B cell (primary cell): ENCODE results near the gene TTC38. TPM values are rescaled to one million over a fixed set of nuclear protein-coding genes. Genes with fewer than 3 reads are reported as not detected.

Experiments used
- ATAC-seq: fragments of 200-7000 bp; cut with Tn5 transposase; one replicate; pipeline ENCODE4 v1.10.0; 2021; ENCODE audit warnings: low read depth, mild to moderate bottlenecking, moderate number of reproducible peaks, moderate library complexity
- CTCF ChIA-PET: fragments of 350-600 bp; sonication (Branson Sonifier 250); formaldehyde crosslinking; loops from one replicate; lab custom pipeline; 2021; ENCODE audit warnings: antibody characterized with exemption, inconsistent platforms; lab: Charles Lee
- POLR2A ChIA-PET: fragments of 350-600 bp; sonication (Branson Sonifier 250); formaldehyde crosslinking; loops from one replicate; lab custom pipeline; 2021; ENCODE audit warnings: antibody characterized with exemption; lab: Charles Lee
- DNase-seq: peaks from one replicate; pipeline ENCODE4 v3.0.0; 2013
- H2AFZ ChIP-seq: 2 replicates; pipeline ENCODE4 v1.6.1; 2012; ENCODE audit warnings: mild to moderate bottlenecking, low read depth, low read length; ENCODE audit not compliant: insufficient read depth, poor library complexity, severe bottlenecking
- H3K27ac ChIP-seq, 2 donors: 1 replicate in 1 of 2; 2 replicates in 1 of 2; pipeline ENCODE4 v1.5.1; 2012 to 2013; ENCODE audit warnings: low read length in 2 of 2, mild to moderate bottlenecking in 2 of 2, moderate library complexity in 1 of 2
- H3K27me3 ChIP-seq, 4 experiments: fragments of 200-600 bp in 1 of 4; sonication (generic) in 1 of 4; replicated peaks in 1 of 4; 1 replicate in 2 of 4; 2 replicates in 2 of 4; pipeline versions ENCODE4 v1.6.1 to v1.7.0; 2013 to 2016; ENCODE audit warnings: low read length in 3 of 4, mild to moderate bottlenecking in 2 of 4, mixed read lengths in 1 of 4, moderate library complexity in 1 of 4; ENCODE audit not compliant: insufficient read depth in 4 of 4, control insufficient read depth in 3 of 4; ENCODE audit errors: control extremely low read depth in 1 of 4
- H3K36me3 ChIP-seq, 2 experiments: replicated peaks in 1 of 2; 1 replicate in 1 of 2; 2 replicates in 1 of 2; pipeline versions ENCODE4 v1.6.1 to v1.7.1; 2013; ENCODE audit warnings: low read length in 1 of 2; ENCODE audit not compliant: insufficient read depth in 2 of 2, control insufficient read depth in 1 of 2; ENCODE audit errors: control extremely low read depth in 1 of 2, extremely low read depth in 1 of 2
- H3K4me1 ChIP-seq, 2 donors: fragments of 200-600 bp in 1 of 2; sonication (generic) in 1 of 2; 1 replicate in 1 of 2; 2 replicates in 1 of 2; pipeline versions ENCODE4 v1.5.1 to v1.6.1; 2013 to 2017; ENCODE audit warnings: low read length in 2 of 2; ENCODE audit not compliant: control insufficient read depth in 2 of 2, insufficient read depth in 2 of 2
- H3K4me2 ChIP-seq: replicated peaks from 2 replicates; pipeline ENCODE3; 2012; ENCODE audit warnings: mild to moderate bottlenecking, low read depth, low read length; ENCODE audit not compliant: poor library complexity, severe bottlenecking
- H3K4me3 ChIP-seq, 5 experiments: fragments of 200-600 bp in 1 of 5; sonication (generic) in 1 of 5; 1 replicate in 3 of 5; 2 replicates in 2 of 5; pipeline versions ENCODE4 v1.5.1 to v1.7.0; 2011 to 2016; ENCODE audit warnings: low read length in 4 of 5, mild to moderate bottlenecking in 4 of 5, low read depth in 2 of 5, control low read depth in 1 of 5, moderate library complexity in 1 of 5; ENCODE audit not compliant: insufficient read depth in 1 of 5; ENCODE audit errors: control extremely low read depth in 1 of 5, extremely low read depth in 1 of 5
- H3K79me2 ChIP-seq: fragments of 200-600 bp; sonication (generic); one replicate; pipeline ENCODE4 v1.6.0; 2016; ENCODE audit warnings: low read length; ENCODE audit not compliant: control insufficient read depth, insufficient read depth
- H3K9ac ChIP-seq: fragments of 200-600 bp; sonication (generic); 2 replicates; pipeline ENCODE4 v1.6.1; 2017; ENCODE audit warnings: mild to moderate bottlenecking, low read length, moderate library complexity
- H3K9me3 ChIP-seq, 3 donors: one replicate each; pipeline versions ENCODE4 v1.6.1 to v1.7.1; 2013; ENCODE audit warnings: low read length in 2 of 3; ENCODE audit not compliant: control insufficient read depth in 2 of 3, insufficient read depth in 1 of 3; ENCODE audit errors: control extremely low read depth in 1 of 3
- H4K20me1 ChIP-seq: 2 replicates; pipeline ENCODE4 v1.6.0; 2012; ENCODE audit warnings: mild to moderate bottlenecking, low read length; ENCODE audit not compliant: insufficient read depth, control insufficient read depth, poor library complexity, severe bottlenecking
- H3K27ac Mint-ChIP-seq: one replicate; pipeline ENCODE4 v1.8.0; 2021; ENCODE audit warnings: mixed read lengths
- H3K27me3 Mint-ChIP-seq: one replicate; pipeline ENCODE4 v1.8.0; 2021; ENCODE audit warnings: mixed read lengths
- H3K4me1 Mint-ChIP-seq: one replicate; pipeline ENCODE4 v1.8.0; 2021; ENCODE audit warnings: mixed read lengths
- H3K4me3 Mint-ChIP-seq: one replicate; pipeline ENCODE4 v1.8.0; 2021; ENCODE audit warnings: mixed read lengths
- H3K9me3 Mint-ChIP-seq: one replicate; pipeline ENCODE4 v1.8.0; 2022; ENCODE audit warnings: mixed read lengths; ENCODE audit not compliant: insufficient read depth
- CTCF ChIP-seq: fragments of 200-600 bp; IDR thresholded peaks from one replicate; pipeline ENCODE4 v1.8.0; 2022; ENCODE audit warnings: antibody characterized with exemption, mild to moderate bottlenecking
- EZH2 ChIP-seq: IDR thresholded peaks from 2 replicates; pipeline ENCODE4 v1.6.1; 2012; ENCODE audit warnings: borderline replicate concordance, low read depth, mild to moderate bottlenecking, moderate library complexity, low read length; ENCODE audit not compliant: insufficient read depth, poor library complexity, severe bottlenecking
- WGBS: methylation state at CpG from one replicate; pipeline ENCODE4 v1.1.5; 2013; ENCODE audit warnings: missing lambda C conversion rate; ENCODE audit not compliant: insufficient coverage; 5-methylcytosine and 5-hydroxymethylcytosine counted together
- intact Hi-C: fragments of 100-400 bp; cut with micrococcal nuclease; formaldehyde crosslinking; loops from one replicate; pipeline ENCODE4 v1.10.0; 2022
- polyA plus RNA-seq: library from polyadenylated mRNA; depleted of rRNA; stranded (reverse); fragments of >200 nt; gene quantifications from 2 replicates; pipeline ENCODE4 v1.2.3, GENCODE V29; 2012
- total RNA-seq, 2 donors: library from RNA; stranded (reverse); fragments of 120-200 nt in 1 of 2; gene quantifications; 1 replicate in 1 of 2; 2 replicates in 1 of 2; pipeline versions ENCODE4 v1.2.3 to v1.2.4, GENCODE V29; 2013 to 2022

Gene TTC38
- total and polyA plus RNA-seq, 2 donors (not counting 1 experiment from before 2014, with no cell fraction given) = 10.8 to 13.3 TPM

DNA sequence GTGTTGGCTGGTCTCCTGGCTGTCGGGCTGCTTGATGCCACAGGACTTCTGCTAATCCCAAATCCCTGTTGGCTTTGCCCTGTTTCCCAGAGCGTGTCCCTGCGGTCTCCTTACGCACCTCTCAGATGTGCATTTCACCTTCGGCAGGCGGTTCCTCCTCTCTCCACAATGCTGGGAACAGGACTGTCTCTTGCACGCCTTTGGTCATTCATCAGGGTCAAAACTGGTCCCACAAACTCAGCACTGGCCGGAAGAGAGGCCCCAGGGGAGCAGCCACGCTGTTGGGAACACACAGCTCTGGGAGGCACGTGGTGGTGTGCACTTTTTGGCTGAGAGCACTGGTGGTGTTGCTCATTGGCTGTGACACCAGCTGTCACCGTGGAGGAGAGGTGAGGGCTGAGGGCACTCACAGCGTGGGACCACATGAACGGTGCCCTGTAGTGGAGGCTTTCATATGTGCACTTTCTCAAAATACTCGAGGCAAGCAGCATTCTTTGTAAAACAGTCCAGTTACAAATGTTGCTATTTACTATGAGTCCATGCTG, 52.4 kb downstream of the TTC38 start:
- Mint-ChIP-seq H3K27ac (no peak overlapping the region), H3K27me3 (no peaks in the 10 kb centered on the region), H3K4me1 (no peaks in the 10 kb centered on the region), H3K9me3 (no peaks in the 10 kb centered on the region), H3K4me3 (no peak overlapping the region)
- no peaks in the 10 kb centered on the region for H3K9me3 ChIP-seq
- H3K9ac ChIP-seq = no peak overlapping the region
- H3K4me2 ChIP-seq = no peak overlapping the region
- no peaks in the 10 kb centered on the region for H3K79me2 ChIP-seq
- ATAC-seq (no peak), DNase-seq (no peak)
- H3K36me3 ChIP-seq = no peaks in the 10 kb centered on the region
- no peak for TF ChIP-seq EZH2
- H3K4me1 ChIP-seq = no peaks in the 10 kb centered on the region
- intact Hi-C loops = no loop called here
- POLR2A ChIA-PET = no interaction called here
- 98% methylated on average over 14 of the region's 14 CpGs for WGBS
- CTCF ChIA-PET = interaction anchor here (1.6 kb wide), 1 partner anchor 198 kb away, joined by 7 read pairs; no protein-coding TSS in a partner anchor
- H3K4me3 ChIP-seq = no peak overlapping the region
- no peak overlapping the region for H2AFZ ChIP-seq
- no peaks in the 10 kb centered on the region for H4K20me1 ChIP-seq
- H3K27ac ChIP-seq = no peak overlapping the region
- H3K27me3 ChIP-seq = no peaks in the 10 kb centered on the region

DNA sequence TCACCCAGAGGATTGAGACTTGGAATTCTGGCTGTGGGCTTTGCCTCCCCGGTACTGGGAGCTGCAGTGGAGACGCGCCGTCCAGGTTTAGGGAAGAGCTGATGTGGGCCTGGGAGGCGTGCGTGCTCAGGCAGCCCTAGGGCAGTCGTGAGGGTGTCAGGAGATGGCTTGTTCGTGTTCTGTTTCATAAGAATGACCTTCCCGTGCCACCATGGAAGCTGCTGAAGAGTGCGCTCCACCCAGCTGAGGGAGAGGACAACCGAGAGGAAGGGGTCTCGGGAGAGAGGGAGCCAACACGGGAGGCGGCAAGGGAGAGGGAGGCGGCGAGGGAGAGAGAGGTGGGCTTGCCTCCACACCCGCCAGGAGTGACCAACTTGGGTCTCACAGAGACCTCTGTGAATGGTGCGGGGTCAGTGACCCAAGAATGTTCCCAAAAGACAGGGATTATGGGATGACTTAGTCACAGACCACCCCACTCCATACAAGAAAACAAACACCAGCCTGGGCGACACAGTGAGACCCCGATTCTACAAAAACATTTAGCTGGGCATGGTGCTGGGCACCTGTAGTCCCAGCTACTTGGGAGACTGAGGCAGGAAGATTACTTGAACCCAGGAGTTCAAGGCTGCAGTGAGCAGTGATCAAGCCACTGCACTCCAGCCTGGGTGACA, 53.0 kb downstream of the TTC38 start:
- ChIA-PET CTCF (no interaction called here), POLR2A (no interaction called here)
- DNase-seq = no peak
- Histone ChIP-seq H3K9me3 (no peaks in the 10 kb centered on the region), H3K27me3 (no peaks in the 10 kb centered on the region), H3K4me2 (no peak overlapping the region), H2AFZ (no peak overlapping the region), H3K4me1 (no peaks in the 10 kb centered on the region), H3K36me3 (no peaks in the 10 kb centered on the region), H4K20me1 (no peaks in the 10 kb centered on the region), H3K27ac (no peak overlapping the region), H3K79me2 (no peaks in the 10 kb centered on the region), H3K9ac (no peak overlapping the region), H3K4me3 (no peak overlapping the region)
- H3K27me3 Mint-ChIP-seq = no peaks in the 10 kb centered on the region
- H3K9me3 Mint-ChIP-seq = no peaks in the 10 kb centered on the region
- ATAC-seq = no peak
- 95% methylated on average over 20 of the region's 20 CpGs for WGBS
- H3K27ac Mint-ChIP-seq = no peak overlapping the region
- H3K4me3 Mint-ChIP-seq = no peak overlapping the region
- no peak for TF ChIP-seq CTCF
- TF ChIP-seq EZH2 = no peak
- H3K4me1 Mint-ChIP-seq = no peaks in the 10 kb centered on the region
- intact Hi-C loops = no loop called here
